SK-N-MC (cell line): Measurements from ENCODE around the gene CLCN5.

Experiments
- EZH2 ChIP-seq: fragments of 200-600 bp; sonication (generic); IDR thresholded peaks from one replicate; pipeline ENCODE4 v1.6.1; 2017; ENCODE audit warnings: antibody characterized with exemption
- FOXP2 ChIP-seq: optimal IDR thresholded peaks from 2 replicates; pipeline ENCODE3; 2011; ENCODE audit warnings: mild to moderate bottlenecking, moderate library complexity; ENCODE audit not compliant: insufficient read depth; ENCODE audit errors: extremely low read length, control extremely low read depth
- POLR2AphosphoS5 ChIP-seq: IDR thresholded peaks from 2 replicates; pipeline ENCODE4 v1.6.1; 2012; ENCODE audit warnings: mild to moderate bottlenecking, low read depth, low read length, borderline replicate concordance

- TF ChIP-seq EZH2 (no peak), POLR2AphosphoS5 (no peak), FOXP2 (no peak)
These were observed 76.7 kb downstream of the CLCN5 start for GRCh38 chrX:49999087-49999486.
